PC-9 (cell line): ENCODE data around the gene PCSK7. TPM values are rescaled to one million over a fixed set of nuclear protein-coding genes. Genes with fewer than 3 reads are reported as not detected.

Source experiments
- BruUV-seq: library from RNA; stranded (reverse); fragments of 400-500 nt; replicated peaks from 2 replicates; lab custom pipeline; 2021; lab: Mats Ljungman, UMichigan
- CTCF ChIA-PET: fragments of 300-600 bp; sonication (Branson Sonifier 250); formaldehyde crosslinking; loops from one replicate; lab custom pipeline; 2022; ENCODE audit warnings: antibody characterized with exemption; lab: Charles Lee
- POLR2A ChIA-PET: fragments of 300-600 bp; sonication (Branson Sonifier 250); formaldehyde crosslinking; loops from one replicate; lab custom pipeline; 2022; ENCODE audit warnings: antibody characterized with exemption; ENCODE audit not compliant: unreplicated experiment; lab: Charles Lee
- DNase-seq, 2 experiments: peaks; one replicate each; pipeline versions ENCODE4 v3.0.0 to v3.0.0-alpha.2; 2015 to 2022; ENCODE audit warnings: mixed read lengths in 1 of 2
- H2AFZ ChIP-seq: fragments of 200-600 bp; sonication (generic); 2 replicates; pipeline ENCODE4 v1.8.1; 2017; ENCODE audit warnings: antibody characterized with exemption
- H3F3A ChIP-seq: fragments of 200-600 bp; sonication (generic); 2 replicates; pipeline ENCODE4 v1.8.1; 2017; ENCODE audit warnings: antibody characterized with exemption, mild to moderate bottlenecking, low read depth; ENCODE audit not compliant: insufficient read depth
- H3K27ac ChIP-seq: fragments of 200-600 bp; sonication (generic); 2 replicates; pipeline ENCODE4 v1.6.1; 2016; ENCODE audit warnings: mixed run types
- H3K27me3 ChIP-seq: fragments of 200-600 bp; sonication (generic); 2 replicates; pipeline ENCODE4 v1.6.1; 2016; ENCODE audit warnings: low read depth, mixed run types; ENCODE audit not compliant: insufficient read depth
- H3K36me3 ChIP-seq: fragments of 200-600 bp; sonication (generic); 2 replicates; pipeline ENCODE4 v1.6.1; 2016; ENCODE audit warnings: low read depth, mixed run types
- H3K4me1 ChIP-seq: fragments of 200-600 bp; sonication (generic); replicated peaks from 2 replicates; pipeline ENCODE4 v1.6.1; 2016; ENCODE audit warnings: mixed run types; ENCODE audit not compliant: insufficient read depth
- H3K4me2 ChIP-seq: fragments of 200-600 bp; sonication (generic); 2 replicates; pipeline ENCODE4 v1.6.1; 2017; ENCODE audit warnings: mixed run types
- H3K4me3 ChIP-seq: fragments of 200-600 bp; sonication (generic); 2 replicates; pipeline ENCODE4 v1.6.1; 2016; ENCODE audit warnings: mixed run types
- H3K79me2 ChIP-seq: fragments of 200-600 bp; sonication (generic); 2 replicates; pipeline ENCODE4 v1.6.1; 2017; ENCODE audit warnings: low read depth, mixed run types
- H3K9me2 ChIP-seq: fragments of 200-600 bp; sonication (generic); 2 replicates; pipeline ENCODE4 v1.8.1; 2017; ENCODE audit warnings: mild to moderate bottlenecking; ENCODE audit not compliant: insufficient read depth
- H3K9me3 ChIP-seq: fragments of 200-600 bp; sonication (generic); 2 replicates; pipeline ENCODE4 v1.8.1; 2016; ENCODE audit warnings: low read depth; ENCODE audit not compliant: insufficient read depth
- H4K20me1 ChIP-seq: fragments of 200-600 bp; sonication (generic); 2 replicates; pipeline ENCODE4 v1.8.1; 2017; ENCODE audit not compliant: insufficient read depth
- CTCF ChIP-seq: fragments of 200-600 bp; sonication (generic); conservative IDR thresholded peaks from 2 replicates; pipeline ENCODE4 v1.6.1; 2017; ENCODE audit warnings: mixed run types, antibody characterized with exemption, mild to moderate bottlenecking, moderate library complexity
- EZH2 ChIP-seq: fragments of 200-600 bp; sonication (generic); IDR thresholded peaks from 2 replicates; pipeline ENCODE4 v1.8.0; 2017; ENCODE audit warnings: antibody characterized with exemption, low read depth
- intact Hi-C: fragments of 100-400 bp; cut with micrococcal nuclease; formaldehyde crosslinking; loops from one replicate; pipeline ENCODE4 v1.10.0; 2022; ENCODE audit not compliant: unreplicated experiment
- total RNA-seq: library from RNA; stranded (reverse); gene quantifications from 2 replicates; pipeline ENCODE4 v1.2.3, GENCODE V29; 2021

Gene PCSK7
- total RNA-seq, 1 experiment from 2014 or later: 41.6 TPM

GRCh38 chr11:117169736-117170135 lies 62.1 kb downstream of the PCSK7 start:
- intact Hi-C loops: no loop called here
- Histone ChIP-seq H3K27me3 (no peaks in the 10 kb centered on the region), H3K36me3 (peaks cover 48% of the 10 kb centered on the region), H3K27ac (no peak overlapping the region), H2AFZ (no peak overlapping the region), H3K4me1 (no peaks in the 10 kb centered on the region), H3K9me2 (no peaks in the 10 kb centered on the region), H4K20me1 (peaks cover 38% of the 10 kb centered on the region), H3F3A (peaks cover 30% of the 10 kb centered on the region; the same call in 1 of the 2 replicates), H3K4me3 (no peak overlapping the region), H3K79me2 (0 out of 2 replicates have a peak, but pooled peaks cover 4% of the 10 kb centered on the region), H3K9me3 (no peaks in the 10 kb centered on the region), H3K4me2 (no peak overlapping the region)
- POLR2A ChIA-PET: no interaction called here
- CTCF ChIA-PET: interaction anchor here (0.6 kb wide), 1 partner anchor 20 kb away, joined by 5 read pairs; no protein-coding TSS in a partner anchor
- TF ChIP-seq EZH2: no peak
- no peak for TF ChIP-seq CTCF
- BruUV-seq: no TSS peak
- DNase-seq: no peak

GRCh38 chr11:117166491-117166890 lies 65.4 kb downstream of the PCSK7 start:
- CTCF ChIA-PET: interaction anchor here (0.6 kb wide), 1 partner anchor 34 kb away, joined by 3 read pairs; no protein-coding TSS in a partner anchor

GRCh38 chr11:117160826-117161225 lies 71.0 kb downstream of the PCSK7 start:
- Histone ChIP-seq H3K79me2 (peaks cover 51% of the 10 kb centered on the region), H3K27ac (no peak overlapping the region), H4K20me1 (peaks cover 84% of the 10 kb centered on the region), H3K4me3 (no peak overlapping the region), H3K36me3 (peaks cover 63% of the 10 kb centered on the region), H2AFZ (no peak overlapping the region), H3K9me2 (no peaks in the 10 kb centered on the region), H3K27me3 (no peaks in the 10 kb centered on the region), H3K9me3 (no peaks in the 10 kb centered on the region), H3F3A (peaks cover 11% of the 10 kb centered on the region), H3K4me1 (no peaks in the 10 kb centered on the region), H3K4me2 (no peak overlapping the region)
- POLR2A ChIA-PET: interaction anchor here (0.6 kb wide), 1 partner anchor 1157 kb away, joined by 3 read pairs; no protein-coding TSS in a partner anchor
- no peak for TF ChIP-seq CTCF
- no peak for TF ChIP-seq EZH2
- intact Hi-C loops: no loop called here
- no TSS peak for BruUV-seq
- DNase-seq: no peak
- CTCF ChIA-PET: no interaction called here

More at GRCh38 chr11:117166491-117166890, 65.4 kb downstream of the PCSK7 start:
- H3K9me3 ChIP-seq: no peaks in the 10 kb centered on the region
- H3K4me3 ChIP-seq: no peak overlapping the region
- H4K20me1 ChIP-seq: peaks cover 60% of the 10 kb centered on the region
- H3K4me1 ChIP-seq: no peaks in the 10 kb centered on the region
- peaks cover 76% of the 10 kb centered on the region for H3K36me3 ChIP-seq
- POLR2A ChIA-PET: no interaction called here
- no TSS peak for BruUV-seq
- no peak for TF ChIP-seq EZH2
- TF ChIP-seq CTCF: no peak
- H3F3A ChIP-seq: peaks cover 22% of the 10 kb centered on the region; the same call in 1 of the 2 replicates
- H2AFZ ChIP-seq: no peak overlapping the region
- 0 out of 2 replicates have a peak, but pooled peaks cover 4% of the 10 kb centered on the region for H3K79me2 ChIP-seq
- no peak overlapping the region for H3K27ac ChIP-seq
- no peaks in the 10 kb centered on the region for H3K9me2 ChIP-seq
- intact Hi-C loops: no loop called here
- no peak overlapping the region for H3K4me2 ChIP-seq
- DNase-seq: no peak
- H3K27me3 ChIP-seq: no peaks in the 10 kb centered on the region
